SK-N-MC (cell line): ENCODE data around the gene ADIRF.

Source experiments
- DNase-seq: peaks from one replicate; pipeline ENCODE4 v3.0.0-alpha.2; 2011; ENCODE audit warnings: low read depth, low spot score
- H3K27ac ChIP-seq: fragments of 200-600 bp; sonication (generic); 2 replicates; pipeline ENCODE4 v1.5.1; 2016; ENCODE audit warnings: mixed run types
- H3K36me3 ChIP-seq: fragments of 200-600 bp; sonication (generic); 2 replicates; pipeline ENCODE4 v1.6.1; 2017; ENCODE audit warnings: antibody characterized with exemption, low read length, mixed read lengths; ENCODE audit not compliant: insufficient read depth
- H3K4me3 ChIP-seq: fragments of 200-600 bp; sonication (generic); 2 replicates; pipeline ENCODE4 v1.5.1; 2016
- H3K9ac ChIP-seq: fragments of 200-600 bp; sonication (generic); 2 replicates; pipeline ENCODE4 v1.8.0; 2017; ENCODE audit warnings: mixed run types, mixed read lengths; ENCODE audit not compliant: insufficient read length
- H3K9me3 ChIP-seq: fragments of 200-600 bp; sonication (generic); 2 replicates; pipeline ENCODE4 v1.6.1; 2017; ENCODE audit warnings: low read depth, mild to moderate bottlenecking, antibody characterized with exemption, low read length, moderate library complexity, mixed read lengths
- EZH2 ChIP-seq: fragments of 200-600 bp; sonication (generic); IDR thresholded peaks from one replicate; pipeline ENCODE4 v1.6.1; 2017; ENCODE audit warnings: antibody characterized with exemption
- FOXP2 ChIP-seq: optimal IDR thresholded peaks from 2 replicates; pipeline ENCODE3; 2011; ENCODE audit warnings: mild to moderate bottlenecking, moderate library complexity; ENCODE audit not compliant: insufficient read depth; ENCODE audit errors: extremely low read length, control extremely low read depth
- POLR2AphosphoS5 ChIP-seq: IDR thresholded peaks from 2 replicates; pipeline ENCODE4 v1.6.1; 2012; ENCODE audit warnings: mild to moderate bottlenecking, low read depth, low read length, borderline replicate concordance

ADIRF gene

GRCh38 chr10:86962981-86963310 lies 5.3 kb upstream of the ADIRF start:
- no peak overlapping the region for H3K9ac ChIP-seq
- no peak overlapping the region for H3K27ac ChIP-seq
- no peaks in the 10 kb centered on the region for H3K9me3 ChIP-seq
- no peak overlapping the region for H3K4me3 ChIP-seq
- no peaks in the 10 kb centered on the region for H3K36me3 ChIP-seq
- no peak for DNase-seq
- TF ChIP-seq POLR2AphosphoS5 = no peak
- no peak for TF ChIP-seq FOXP2
- TF ChIP-seq EZH2 = no peak

GRCh38 chr10:86963341-86963919 lies 4.9 kb upstream of the ADIRF start:
- TF ChIP-seq POLR2AphosphoS5 (no peak), EZH2 (no peak), FOXP2 (no peak)
- DNase-seq = no peak
- H3K9me3 ChIP-seq = no peaks in the 10 kb centered on the region
- H3K9ac ChIP-seq = no peak overlapping the region
- no peaks in the 10 kb centered on the region for H3K36me3 ChIP-seq
- H3K4me3 ChIP-seq = no peak overlapping the region
- H3K27ac ChIP-seq = no peak overlapping the region

DNA sequence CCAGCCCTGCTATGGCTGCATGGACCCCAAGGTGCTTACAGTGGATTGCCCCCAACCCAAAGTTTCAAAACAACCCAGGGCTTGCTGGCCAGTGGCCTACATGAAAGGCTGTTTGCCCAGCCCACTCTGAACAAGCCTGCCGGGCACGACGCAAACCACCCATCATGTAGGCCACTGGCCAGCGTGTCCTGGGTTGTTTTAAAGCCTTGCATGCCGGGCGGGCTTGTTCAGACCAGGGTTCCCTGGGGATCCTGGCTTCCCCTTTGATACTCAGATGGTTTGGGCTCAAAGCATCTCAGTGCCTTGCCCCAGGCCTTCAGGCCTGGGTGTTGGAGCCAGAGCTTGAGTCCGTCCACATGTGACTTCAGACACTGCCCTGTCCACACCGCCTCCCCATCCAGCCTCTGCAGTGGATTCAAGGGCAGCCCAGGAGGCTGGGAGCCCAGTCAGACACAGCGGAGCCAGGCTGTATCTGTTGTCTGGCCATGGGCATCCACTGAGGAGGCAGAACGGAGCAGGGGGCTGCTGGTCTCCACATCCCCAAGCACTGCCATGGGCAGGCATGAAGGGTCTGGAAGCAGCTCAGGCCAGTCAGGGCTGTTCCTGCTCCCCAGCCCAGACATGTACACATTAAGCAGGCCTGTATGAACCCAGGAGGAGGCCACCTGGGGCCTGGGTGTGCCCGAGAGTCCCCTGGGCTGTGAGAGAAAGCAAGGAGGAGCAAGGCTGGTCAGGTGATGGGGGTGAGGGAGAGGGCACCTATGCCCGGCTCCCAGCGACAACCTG lies 4.0 kb upstream of the ADIRF start:
- Histone ChIP-seq H3K9ac (no peak overlapping the region), H3K36me3 (no peaks in the 10 kb centered on the region), H3K4me3 (no peak overlapping the region), H3K9me3 (no peaks in the 10 kb centered on the region), H3K27ac (no peak overlapping the region)
- TF ChIP-seq POLR2AphosphoS5 = no peak
- TF ChIP-seq FOXP2 = no peak
- TF ChIP-seq EZH2 = no peak
- no peak for DNase-seq

DNA sequence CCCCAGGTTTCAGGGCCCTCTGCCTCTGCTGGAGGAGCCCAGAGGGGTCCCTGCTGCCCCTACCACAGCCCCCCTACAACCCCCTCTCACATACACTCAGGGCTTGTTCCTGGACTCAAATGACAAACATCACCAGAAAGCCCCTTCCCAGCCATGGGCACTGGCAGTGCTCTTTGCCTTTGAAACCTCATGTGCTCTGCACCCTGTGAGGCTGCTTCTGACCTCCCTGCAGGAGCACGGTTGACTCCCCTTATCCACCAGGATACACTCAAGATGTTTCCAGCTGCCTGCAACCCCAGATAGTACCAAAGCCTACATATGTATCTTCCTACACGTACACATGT lies 3.5 kb upstream of the ADIRF start:
- TF ChIP-seq FOXP2 (no peak), EZH2 (no peak), POLR2AphosphoS5 (no peak)
- Histone ChIP-seq H3K36me3 (no peaks in the 10 kb centered on the region), H3K9me3 (no peaks in the 10 kb centered on the region), H3K27ac (no peak overlapping the region), H3K9ac (no peak overlapping the region), H3K4me3 (no peak overlapping the region)
- DNase-seq = no peak

- Histone ChIP-seq H3K27ac (no peak overlapping the region), H3K9ac (no peak overlapping the region), H3K9me3 (no peaks in the 10 kb centered on the region), H3K4me3 (no peak overlapping the region), H3K36me3 (no peaks in the 10 kb centered on the region)
- TF ChIP-seq FOXP2 (no peak), POLR2AphosphoS5 (no peak), EZH2 (no peak)
- DNase-seq = no peak
Measured at GRCh38 chr10:86965986-86966654, 2.2 kb upstream of the ADIRF start.

GRCh38 chr10:86967481-86967941 lies 771 bp upstream of the ADIRF start:
- Histone ChIP-seq H3K27ac (no peak overlapping the region), H3K4me3 (no peak overlapping the region), H3K36me3 (no peaks in the 10 kb centered on the region), H3K9ac (no peak overlapping the region), H3K9me3 (no peaks in the 10 kb centered on the region)
- TF ChIP-seq EZH2 (no peak), FOXP2 (no peak), POLR2AphosphoS5 (no peak)
- DNase-seq = no peak

- Histone ChIP-seq H3K36me3 (no peaks in the 10 kb centered on the region), H3K4me3 (no peak overlapping the region), H3K27ac (no peak overlapping the region), H3K9me3 (no peaks in the 10 kb centered on the region), H3K9ac (no peak overlapping the region)
- TF ChIP-seq POLR2AphosphoS5 (no peak), EZH2 (no peak)
- no peak for DNase-seq
Measured at GRCh38 chr10:86968994-86969355, 693 bp downstream of the ADIRF start.

GRCh38 chr10:86969421-86970041 lies 1.2 kb downstream of the ADIRF start:
- no peak for DNase-seq
- no peaks in the 10 kb centered on the region for H3K9me3 ChIP-seq
- no peak overlapping the region for H3K9ac ChIP-seq
- H3K36me3 ChIP-seq = no peaks in the 10 kb centered on the region
- no peak overlapping the region for H3K4me3 ChIP-seq
- H3K27ac ChIP-seq = no peak overlapping the region
- TF ChIP-seq POLR2AphosphoS5 = no peak
- TF ChIP-seq FOXP2 = no peak
- TF ChIP-seq EZH2 = no peak
